Measurements from ENCODE around the gene KANSL1.
A peak's percentile ranks its signal among the peaks of the same experiment; 100 is the strongest.

The KANSL1 gene

GRCh38 chr17:46176975-46177374 lies 16.3 kb downstream of the KANSL1 start:
- DNase-seq (ENCODE audit: insufficient read length) (no peak), FAIRE-seq (no peak)
- TF ChIP-seq POLR2A (IDR thresholded peaks at IDR 0.05; ENCODE audit: low read depth, low read length) = no peak
- TF ChIP-seq POLR2AphosphoS5 (IDR thresholded peaks at IDR 0.05; ENCODE audit: low read depth, low read length) = no peak
- no peak for TF ChIP-seq TAF1 (IDR thresholded peaks at IDR 0.05; ENCODE audit: borderline replicate concordance, low read depth, low read length)

- no peak for FAIRE-seq
- DNase-seq (ENCODE audit: insufficient read length) = no peak
- TF ChIP-seq POLR2A (IDR thresholded peaks at IDR 0.05; ENCODE audit: low read depth, low read length) (no peak), POLR2AphosphoS5 (IDR thresholded peaks at IDR 0.05; ENCODE audit: low read depth, low read length) (no peak), TAF1 (IDR thresholded peaks at IDR 0.05; ENCODE audit: borderline replicate concordance, low read depth, low read length) (no peak)
Observed at GRCh38 chr17:46175891-46176290, 17.3 kb downstream of the KANSL1 start.

DNA sequence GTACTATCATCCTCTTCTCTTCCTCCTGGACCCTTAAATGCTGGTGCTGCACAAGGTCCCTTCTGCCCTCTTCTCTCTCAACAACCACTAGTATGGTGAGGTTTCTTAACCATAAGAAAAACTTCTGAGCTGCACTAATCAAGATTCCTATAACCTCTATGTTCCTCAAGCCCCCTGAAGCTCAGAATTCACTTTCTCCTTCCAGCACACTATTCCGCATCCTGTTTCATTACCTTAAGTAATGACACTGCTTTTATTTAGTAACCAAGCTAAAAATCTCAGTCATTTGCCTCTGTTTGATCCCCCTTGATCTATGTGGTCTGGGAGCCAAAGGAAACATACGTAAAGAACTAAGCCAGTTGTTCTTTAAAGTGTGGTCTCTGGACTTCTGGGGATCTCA lies 20.1 kb downstream of the KANSL1 start:
- no peak for TF ChIP-seq POLR2A (IDR thresholded peaks at IDR 0.05; ENCODE audit: low read depth, low read length)
- peak; percentile 38; the same call in 1 of the 2 replicates for TF ChIP-seq POLR2AphosphoS5 (IDR thresholded peaks at IDR 0.05; ENCODE audit: low read depth, low read length)
- no peak for TF ChIP-seq TAF1 (IDR thresholded peaks at IDR 0.05; ENCODE audit: borderline replicate concordance, low read depth, low read length)
- FAIRE-seq = no peak
- DNase-seq (ENCODE audit: insufficient read length) = no peak

DNA sequence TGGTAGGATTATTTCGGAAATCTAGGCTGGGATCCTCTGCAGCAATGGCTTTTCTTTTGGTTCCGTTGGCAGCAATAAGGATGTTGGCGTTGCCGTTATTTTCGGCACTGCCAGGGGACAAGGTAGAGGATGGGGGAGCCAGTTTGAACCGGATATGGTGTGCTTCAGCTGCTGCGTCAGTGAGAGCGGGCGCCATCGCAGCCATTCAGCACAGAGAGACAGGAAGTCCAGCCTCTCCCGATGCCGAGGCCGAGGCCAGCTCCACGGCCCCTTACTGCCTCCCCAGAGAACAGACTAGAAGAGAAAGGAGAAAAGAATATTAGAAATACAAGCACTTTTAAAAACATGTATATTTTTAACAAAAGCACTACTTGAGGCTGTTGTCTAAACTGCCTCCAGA lies 21.3 kb downstream of the KANSL1 start:
- no peak for FAIRE-seq
- DNase-seq (ENCODE audit: insufficient read length) = no peak

GRCh38 chr17:46170639-46171429 lies 22.4 kb downstream of the KANSL1 start:
- DNase-seq (ENCODE audit: insufficient read length) (no peak), FAIRE-seq (no peak)
- TF ChIP-seq POLR2AphosphoS5 (IDR thresholded peaks at IDR 0.05; ENCODE audit: low read depth, low read length) (peak; percentile 63), POLR2A (IDR thresholded peaks at IDR 0.05; ENCODE audit: low read depth, low read length) (no peak)

More for the DNA sequence above, 21.3 kb downstream of the KANSL1 start:
- no peak for TF ChIP-seq TAF1 (IDR thresholded peaks at IDR 0.05; ENCODE audit: borderline replicate concordance, low read depth, low read length)
- TF ChIP-seq POLR2AphosphoS5 (IDR thresholded peaks at IDR 0.05; ENCODE audit: low read depth, low read length) = no peak
- TF ChIP-seq POLR2A (IDR thresholded peaks at IDR 0.05; ENCODE audit: low read depth, low read length) = no peak

- DNase-seq (ENCODE audit: insufficient read length) (no peak), FAIRE-seq (no peak)
- TF ChIP-seq POLR2A (IDR thresholded peaks at IDR 0.05; ENCODE audit: low read depth, low read length) (no peak), TAF1 (IDR thresholded peaks at IDR 0.05; ENCODE audit: borderline replicate concordance, low read depth, low read length) (no peak), POLR2AphosphoS5 (IDR thresholded peaks at IDR 0.05; ENCODE audit: low read depth, low read length) (no peak)
Observed at GRCh38 chr17:46169913-46170638, 23.2 kb downstream of the KANSL1 start.

DNA sequence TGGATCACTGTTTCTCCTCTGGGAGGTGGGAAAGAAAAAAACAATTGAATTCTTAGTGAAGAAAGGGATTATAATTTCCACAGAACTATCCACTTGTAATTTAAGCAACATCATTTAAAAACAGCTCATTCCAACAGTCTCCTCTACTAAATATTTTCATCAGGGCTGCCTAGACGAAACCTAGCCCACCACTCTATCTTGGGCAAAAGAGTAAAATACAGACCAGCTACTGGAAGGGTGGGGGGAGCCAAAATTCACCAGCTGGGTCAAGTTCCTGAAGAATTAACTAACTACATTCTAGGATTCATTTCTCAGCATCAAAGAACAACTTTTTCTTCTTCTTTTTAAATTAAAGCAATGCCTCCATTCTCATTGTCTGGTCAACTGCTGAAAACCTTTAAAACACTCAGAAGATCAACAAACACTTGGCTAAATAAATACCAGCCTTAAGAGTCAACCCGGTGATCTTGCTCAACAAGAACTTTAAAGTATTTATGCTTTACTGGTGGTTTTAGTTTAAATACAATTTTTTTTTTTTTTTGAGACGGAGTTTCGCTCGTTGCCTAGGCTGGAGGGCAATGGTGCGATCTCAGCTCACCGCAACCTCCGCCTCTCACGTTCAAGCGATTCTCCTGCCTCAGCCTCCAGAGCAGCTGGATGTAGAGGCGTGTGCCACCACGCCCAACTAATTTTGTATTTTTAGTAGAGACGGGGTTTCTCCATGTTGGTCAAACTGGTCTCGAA lies 25.2 kb downstream of the KANSL1 start:
- DNase-seq (ENCODE audit: insufficient read length) (no peak), FAIRE-seq (no peak)
- no peak for TF ChIP-seq POLR2AphosphoS5 (IDR thresholded peaks at IDR 0.05; ENCODE audit: low read depth, low read length)
- no peak for TF ChIP-seq TAF1 (IDR thresholded peaks at IDR 0.05; ENCODE audit: borderline replicate concordance, low read depth, low read length)
- TF ChIP-seq POLR2A (IDR thresholded peaks at IDR 0.05; ENCODE audit: low read depth, low read length) = no peak

DNA sequence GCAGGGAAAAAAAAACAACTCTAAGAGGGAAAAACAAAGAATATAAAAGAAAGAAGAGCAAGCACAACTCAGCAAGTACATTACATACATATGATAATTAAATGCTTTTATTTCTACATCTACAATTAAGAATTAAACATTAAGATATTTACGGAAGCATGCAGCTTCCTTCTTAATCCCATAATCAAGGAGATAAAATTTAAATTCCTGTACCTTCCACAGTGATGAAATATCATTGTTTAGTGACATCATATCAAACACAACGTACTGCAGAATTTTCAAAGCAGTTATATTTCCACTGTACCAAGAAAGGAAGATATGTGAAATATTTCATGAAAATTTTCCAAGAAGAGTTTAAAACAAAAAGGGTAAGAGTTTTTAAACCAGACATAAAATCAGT lies 26.0 kb downstream of the KANSL1 start:
- no peak for TF ChIP-seq POLR2A (IDR thresholded peaks at IDR 0.05; ENCODE audit: low read depth, low read length)
- TF ChIP-seq TAF1 (IDR thresholded peaks at IDR 0.05; ENCODE audit: borderline replicate concordance, low read depth, low read length) = no peak
- no peak for TF ChIP-seq POLR2AphosphoS5 (IDR thresholded peaks at IDR 0.05; ENCODE audit: low read depth, low read length)
- FAIRE-seq (no peak), DNase-seq (ENCODE audit: insufficient read length) (no peak)

DNA sequence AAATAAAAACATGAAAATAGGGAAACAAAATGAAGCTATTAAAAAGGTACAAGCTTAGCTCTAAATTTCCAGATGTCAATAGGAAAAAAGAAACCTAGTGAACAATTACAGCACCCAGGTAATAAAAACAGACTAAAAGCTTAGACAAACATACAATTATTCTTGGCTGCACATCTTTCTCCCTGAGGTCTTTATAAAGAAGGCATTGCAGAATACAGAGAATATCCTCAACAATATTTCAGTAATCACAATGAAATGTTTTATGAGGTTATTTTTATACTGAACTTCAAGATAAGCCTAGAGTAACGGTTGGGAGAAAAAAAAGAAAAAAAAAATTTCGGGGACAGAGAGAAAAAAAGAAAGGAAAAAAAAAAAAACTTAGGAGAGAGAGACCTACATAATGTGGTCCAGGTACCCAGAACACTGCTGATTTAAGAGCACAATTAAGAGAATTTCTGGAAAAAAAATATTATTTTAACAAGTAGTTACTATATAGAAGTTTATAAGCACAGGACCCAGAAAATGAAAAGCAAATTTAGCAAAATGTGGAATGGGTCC lies 26.5 kb downstream of the KANSL1 start:
- no peak for FAIRE-seq
- TF ChIP-seq POLR2AphosphoS5 (IDR thresholded peaks at IDR 0.05; ENCODE audit: low read depth, low read length) (no peak), POLR2A (IDR thresholded peaks at IDR 0.05; ENCODE audit: low read depth, low read length) (no peak), TAF1 (IDR thresholded peaks at IDR 0.05; ENCODE audit: borderline replicate concordance, low read depth, low read length) (no peak)
- DNase-seq (ENCODE audit: insufficient read length) = no peak

DNA sequence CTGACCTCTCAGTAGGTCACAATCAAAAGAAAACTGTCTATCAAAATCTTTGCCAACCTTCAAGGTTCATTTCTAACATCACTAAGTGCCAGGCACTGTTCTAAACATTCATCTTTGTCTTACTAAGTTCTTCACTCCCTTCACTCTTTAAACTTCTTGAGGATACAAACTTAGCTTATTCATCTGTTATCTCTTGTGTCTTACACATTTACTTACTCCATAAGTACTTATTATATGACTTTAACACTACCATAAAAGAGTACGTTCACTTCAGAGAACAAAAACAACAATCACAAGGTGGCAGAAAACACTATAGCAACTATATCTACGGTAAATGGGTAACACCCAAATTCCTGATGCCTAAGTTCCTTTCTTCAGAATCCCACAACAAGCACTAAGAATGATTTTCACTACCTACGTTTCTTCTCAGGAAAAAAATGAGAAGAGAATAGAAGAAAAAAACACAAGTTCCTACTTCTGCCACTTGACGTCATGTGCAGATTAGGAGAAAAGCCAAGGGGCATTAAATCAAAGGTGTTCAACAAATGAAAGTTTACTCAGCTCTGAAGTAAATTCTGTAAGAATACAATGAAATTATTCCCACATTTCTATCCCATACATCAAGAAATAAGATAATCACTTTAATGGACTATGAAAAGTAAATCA lies 29.2 kb downstream of the KANSL1 start:
- DNase-seq (ENCODE audit: insufficient read length) (no peak), FAIRE-seq (no peak)
- no peak for TF ChIP-seq POLR2AphosphoS5 (IDR thresholded peaks at IDR 0.05; ENCODE audit: low read depth, low read length)
- no peak for TF ChIP-seq TAF1 (IDR thresholded peaks at IDR 0.05; ENCODE audit: borderline replicate concordance, low read depth, low read length)
- no peak for TF ChIP-seq POLR2A (IDR thresholded peaks at IDR 0.05; ENCODE audit: low read depth, low read length)

- TF ChIP-seq POLR2A (IDR thresholded peaks at IDR 0.05; ENCODE audit: low read depth, low read length) (0 out of 2 replicates have a peak, but pooled peaks have one; percentile 27), TAF1 (IDR thresholded peaks at IDR 0.05; ENCODE audit: borderline replicate concordance, low read depth, low read length) (no peak)
- FAIRE-seq = no peak
- DNase-seq (ENCODE audit: insufficient read length) = no peak
Observed at GRCh38 chr17:46163316-46163715, 29.9 kb downstream of the KANSL1 start.
